SJCRH30 (cell line): ENCODE measurements around the gene NUDT22. TPM values are rescaled to one million over a fixed set of nuclear protein-coding genes. Genes with fewer than 3 reads are reported as not detected.
A peak's percentile ranks its signal among the peaks of the same experiment; 100 is the strongest.
"Not testable (repeated sequence)": the region's sequence is repeated elsewhere in the genome, so short reads cannot be mapped to it uniquely, and the experiment has no call there.

Experiments used
- DNase-seq, 2 experiments: peaks; one replicate each; pipeline ENCODE4 v3.0.0-alpha.2; 2015 to 2020
- H3K27ac ChIP-seq: fragments of 250-450 bp; sonication (Bioruptor Pico); 2 replicates; pipeline ENCODE4 v1.5.1; 2020; ENCODE audit warnings: mild to moderate bottlenecking, moderate library complexity
- H3K27me3 ChIP-seq: fragments of 250-450 bp; sonication (Bioruptor Pico); 2 replicates; pipeline ENCODE4 v1.5.1; 2020; ENCODE audit warnings: mild to moderate bottlenecking, moderate library complexity
- H3K36me3 ChIP-seq: fragments of 250-450 bp; sonication (Bioruptor Pico); 2 replicates; pipeline ENCODE4 v1.5.1; 2020; ENCODE audit warnings: mild to moderate bottlenecking, moderate library complexity
- H3K4me1 ChIP-seq: fragments of 250-450 bp; sonication (Bioruptor Pico); 2 replicates; pipeline ENCODE4 v1.5.1; 2020; ENCODE audit warnings: mild to moderate bottlenecking, moderate library complexity
- H3K4me3 ChIP-seq: fragments of 250-450 bp; sonication (Bioruptor Pico); 2 replicates; pipeline ENCODE4 v1.5.1; 2020; ENCODE audit warnings: mild to moderate bottlenecking, moderate library complexity
- H3K9me3 ChIP-seq: fragments of 250-450 bp; sonication (Bioruptor Pico); replicated peaks from 2 replicates; pipeline ENCODE4 v1.5.1; 2020; ENCODE audit warnings: mild to moderate bottlenecking, moderate library complexity
- total RNA-seq: library from RNA; depleted of rRNA; stranded (reverse); fragments of >200 nt; shearing (Covaris generic); gene quantifications from 2 replicates; pipeline ENCODE4 v1.2.3, GENCODE V29; 2014

Gene NUDT22
- total RNA-seq, 1 experiment from 2014 or later, result 20.7 TPM

- peaks cover 28% of the 10 kb centered on the region for H3K36me3 ChIP-seq
- peak within 1 kb of the TSS; percentile 79 for H3K27ac ChIP-seq
- H3K4me3 ChIP-seq, result peak within 1 kb of the TSS; percentile 86
- H3K27me3 ChIP-seq, result no peaks in the 10 kb centered on the region
- peak; percentile 96 for DNase-seq
- no peaks in the 10 kb centered on the region for H3K9me3 ChIP-seq
- H3K4me1 ChIP-seq, result peaks cover 21% of the 10 kb centered on the region
These were observed 14.6 kb downstream of the NUDT22 start, which contains the start of gene FKBP2 for GRCh38 chr11:64240435-64241240. TSS of gene FKBP2 (plus strand) at chr11:64241095. CDS start at chr11:64242388, 1,293 bp downstream.

GRCh38 chr11:64241241-64241490 lies 15.1 kb downstream of the NUDT22 start:
- H3K9me3 ChIP-seq, result no peaks in the 10 kb centered on the region
- H3K36me3 ChIP-seq, result peaks cover 30% of the 10 kb centered on the region
- peak in 1 of 2 experiments; percentile 99 for DNase-seq
- H3K4me1 ChIP-seq, result peaks cover 21% of the 10 kb centered on the region
- H3K4me3 ChIP-seq, result peak overlapping the region; percentile 86
- peak overlapping the region; percentile 70 for H3K27ac ChIP-seq
- no peaks in the 10 kb centered on the region for H3K27me3 ChIP-seq

DNA sequence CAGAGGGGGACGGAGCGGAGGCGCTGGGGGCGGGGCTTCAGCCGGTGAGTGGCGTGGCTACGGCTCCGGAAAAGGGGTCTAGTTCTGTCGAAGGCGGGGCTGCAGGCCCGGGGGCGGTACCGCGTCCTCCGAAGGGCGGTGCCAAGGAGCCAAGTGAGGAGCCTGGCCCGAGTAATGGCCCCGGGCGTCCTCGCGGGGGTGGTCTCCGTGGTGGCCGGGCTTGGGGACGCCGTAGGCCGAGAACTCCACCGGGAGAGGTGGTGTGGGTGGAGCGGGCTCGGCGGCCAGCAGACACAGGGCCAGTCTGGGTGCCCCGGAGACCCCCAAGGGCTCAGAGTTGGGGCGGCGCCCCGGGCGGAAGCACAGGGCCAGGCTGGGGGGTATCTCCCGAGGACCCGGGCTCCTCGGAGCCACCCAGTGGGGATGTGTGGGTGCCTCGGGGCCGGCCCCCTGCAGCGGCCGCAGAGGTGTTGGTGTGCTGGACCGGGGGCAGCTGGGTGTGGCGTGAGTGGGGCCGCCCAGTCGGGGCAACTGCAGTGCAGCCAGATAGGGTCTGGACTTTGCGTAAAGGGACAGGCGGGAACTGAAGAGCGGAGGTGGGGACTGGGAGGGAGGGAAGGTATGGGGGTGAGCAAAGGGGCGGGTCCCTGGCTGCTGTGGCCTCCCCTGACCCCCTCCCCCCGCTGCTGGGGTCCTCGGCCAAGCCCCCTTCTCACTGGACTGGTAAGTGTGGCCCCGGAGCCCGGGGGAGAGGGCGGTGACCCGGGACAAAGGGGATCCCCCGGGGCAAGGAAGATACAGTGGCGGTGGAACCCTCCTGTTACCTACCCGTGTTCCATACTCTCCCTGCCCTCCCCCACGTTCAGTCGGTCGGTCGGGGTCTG lies 15.7 kb downstream of the NUDT22 start:
- H3K36me3 ChIP-seq, result peaks cover 32% of the 10 kb centered on the region
- peak; percentile 77 to 99 for DNase-seq
- H3K4me3 ChIP-seq, result peak overlapping the region; percentile 86
- no peaks in the 10 kb centered on the region for H3K9me3 ChIP-seq
- H3K4me1 ChIP-seq, result peaks cover 21% of the 10 kb centered on the region
- no peaks in the 10 kb centered on the region for H3K27me3 ChIP-seq
- peak overlapping the region; percentile 79 for H3K27ac ChIP-seq

GRCh38 chr11:64243236-64243854 lies 17.3 kb downstream of the NUDT22 start:
- no peaks in the 10 kb centered on the region for H3K9me3 ChIP-seq
- no peak overlapping the region for H3K27ac ChIP-seq
- no peaks in the 10 kb centered on the region for H3K27me3 ChIP-seq
- peaks cover 23% of the 10 kb centered on the region for H3K4me1 ChIP-seq
- no peak overlapping the region for H3K4me3 ChIP-seq
- peak; percentile 24 to 26 for DNase-seq
- peaks cover 32% of the 10 kb centered on the region for H3K36me3 ChIP-seq

DNA sequence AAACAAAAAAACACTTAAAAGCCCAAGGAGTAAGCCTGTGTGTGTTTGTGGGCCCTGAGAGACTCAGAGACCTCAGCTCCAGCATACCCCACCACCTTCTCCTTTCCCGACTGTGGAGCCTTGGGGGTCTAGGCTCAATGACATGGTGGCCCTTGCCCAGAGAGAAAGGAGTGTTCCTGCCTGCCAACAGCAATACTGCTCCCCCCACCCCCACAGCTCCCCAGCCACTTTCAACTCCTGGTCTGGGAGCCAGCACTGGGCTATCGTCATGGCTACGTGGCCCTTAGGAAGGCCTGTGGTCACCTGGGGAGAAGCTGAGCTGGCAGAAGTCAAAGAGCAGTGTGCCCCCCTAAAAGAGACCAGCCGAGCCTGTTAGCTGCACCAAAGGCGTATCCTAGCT lies 18.0 kb downstream of the NUDT22 start:
- no peaks in the 10 kb centered on the region for H3K27me3 ChIP-seq
- no peak for DNase-seq
- H3K4me1 ChIP-seq, result peaks cover 28% of the 10 kb centered on the region
- no peaks in the 10 kb centered on the region for H3K9me3 ChIP-seq
- peaks cover 32% of the 10 kb centered on the region for H3K36me3 ChIP-seq
- no peak overlapping the region for H3K27ac ChIP-seq
- H3K4me3 ChIP-seq, result no peak overlapping the region

- H3K27ac ChIP-seq, result peak overlapping the region; percentile 97
- peaks cover 33% of the 10 kb centered on the region for H3K4me1 ChIP-seq
- DNase-seq, result no peak
- H3K36me3 ChIP-seq, result peaks cover 32% of the 10 kb centered on the region
- H3K4me3 ChIP-seq, result peak overlapping the region; percentile 97
- no peaks in the 10 kb centered on the region for H3K27me3 ChIP-seq
- H3K9me3 ChIP-seq, result no peaks in the 10 kb centered on the region
These were observed 18.9 kb downstream of the NUDT22 start for GRCh38 chr11:64244966-64245365.

GRCh38 chr11:64245401-64245796 lies 19.3 kb downstream of the NUDT22 start:
- Histone ChIP-seq H3K27ac (peak overlapping the region; percentile 97), H3K4me1 (peaks cover 34% of the 10 kb centered on the region), H3K4me3 (peak overlapping the region; percentile 97), H3K36me3 (peaks cover 32% of the 10 kb centered on the region), H3K9me3 (no peaks in the 10 kb centered on the region), H3K27me3 (no peaks in the 10 kb centered on the region)
- DNase-seq, result peak; percentile 94 to 95

DNA sequence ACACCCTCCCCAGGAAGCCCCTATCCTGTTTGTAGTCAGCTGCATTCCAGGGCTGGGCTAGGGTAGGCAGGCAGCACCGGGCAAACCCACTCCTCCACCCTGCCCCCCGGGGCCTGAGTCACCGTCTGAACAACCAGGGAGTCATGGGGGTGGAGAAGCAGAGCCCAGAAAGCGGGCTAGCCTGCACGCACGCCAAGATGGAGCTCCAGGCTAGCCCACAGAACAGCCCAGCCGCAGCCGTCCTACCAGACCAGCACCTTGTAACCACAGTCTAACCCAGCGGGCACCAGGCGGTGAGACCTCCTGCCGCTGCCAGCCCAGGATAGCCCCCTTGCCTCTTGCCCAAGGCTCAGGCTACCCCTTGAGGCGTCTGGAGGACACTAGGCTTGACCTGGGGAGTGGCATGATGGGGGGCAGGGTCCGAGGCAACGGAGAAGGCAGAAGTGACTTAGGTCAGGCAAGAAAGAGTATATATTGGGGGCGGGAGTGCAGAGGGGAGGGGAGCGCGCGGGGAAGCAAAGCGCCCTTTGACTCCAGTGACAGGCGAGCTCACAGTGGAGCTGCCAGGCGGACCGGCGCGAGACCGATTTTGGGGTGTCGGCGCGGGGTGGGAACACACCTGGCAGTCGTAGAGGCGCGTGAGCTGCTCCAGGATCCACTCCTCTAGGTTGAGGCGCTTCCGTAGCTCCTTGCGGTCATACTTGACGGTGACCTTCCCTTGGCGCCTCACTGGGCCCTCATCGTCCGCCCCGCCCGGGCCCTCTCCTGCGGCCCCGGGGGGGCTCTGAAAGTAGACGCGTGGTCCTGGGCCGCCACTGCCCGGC lies 19.9 kb downstream of the NUDT22 start:
- no peak for DNase-seq
- peaks cover 37% of the 10 kb centered on the region for H3K4me1 ChIP-seq
- H3K27ac ChIP-seq, result peak overlapping the region; percentile 97
- peaks cover 32% of the 10 kb centered on the region for H3K36me3 ChIP-seq
- no peaks in the 10 kb centered on the region for H3K9me3 ChIP-seq
- no peaks in the 10 kb centered on the region for H3K27me3 ChIP-seq
- peak overlapping the region; percentile 97 for H3K4me3 ChIP-seq

GRCh38 chr11:64246621-64246870 lies 20.5 kb downstream of the NUDT22 start:
- peaks cover 37% of the 10 kb centered on the region for H3K4me1 ChIP-seq
- not testable (repeated sequence) for DNase-seq

GRCh38 chr11:64246871-64247728 lies 21.0 kb downstream of the NUDT22 start, which contains the start of gene PPP1R14B:
TSS of gene PPP1R14B (minus strand) at chr11:64246943. CDS start at chr11:64246673, 270 bp downstream.
- H3K4me1 ChIP-seq, result peaks cover 37% of the 10 kb centered on the region
- peak within 1 kb of the TSS; percentile 97 for H3K27ac ChIP-seq
- peak within 1 kb of the TSS; percentile 97 for H3K4me3 ChIP-seq
- no peaks in the 10 kb centered on the region for H3K9me3 ChIP-seq
- H3K36me3 ChIP-seq, result peaks cover 32% of the 10 kb centered on the region
- peak; percentile 92 for DNase-seq
- H3K27me3 ChIP-seq, result no peaks in the 10 kb centered on the region

More at GRCh38 chr11:64246621-64246870, 20.5 kb downstream of the NUDT22 start:
- Histone ChIP-seq H3K4me3 (peak overlapping the region; percentile 97), H3K27ac (peak overlapping the region; percentile 97), H3K36me3 (peaks cover 32% of the 10 kb centered on the region)
- H3K9me3 ChIP-seq, H3K27me3 ChIP-seq: not testable (repeated sequence)

- no peak for DNase-seq
- H3K36me3 ChIP-seq, result peaks cover 27% of the 10 kb centered on the region
- peak overlapping the region; percentile 69 for H3K4me3 ChIP-seq
- peaks cover 33% of the 10 kb centered on the region for H3K4me1 ChIP-seq
- H3K9me3 ChIP-seq, result no peaks in the 10 kb centered on the region
- peak overlapping the region; percentile 72 for H3K27ac ChIP-seq
- no peaks in the 10 kb centered on the region for H3K27me3 ChIP-seq
These were observed 21.9 kb downstream of the NUDT22 start for GRCh38 chr11:64247729-64248531.

DNA sequence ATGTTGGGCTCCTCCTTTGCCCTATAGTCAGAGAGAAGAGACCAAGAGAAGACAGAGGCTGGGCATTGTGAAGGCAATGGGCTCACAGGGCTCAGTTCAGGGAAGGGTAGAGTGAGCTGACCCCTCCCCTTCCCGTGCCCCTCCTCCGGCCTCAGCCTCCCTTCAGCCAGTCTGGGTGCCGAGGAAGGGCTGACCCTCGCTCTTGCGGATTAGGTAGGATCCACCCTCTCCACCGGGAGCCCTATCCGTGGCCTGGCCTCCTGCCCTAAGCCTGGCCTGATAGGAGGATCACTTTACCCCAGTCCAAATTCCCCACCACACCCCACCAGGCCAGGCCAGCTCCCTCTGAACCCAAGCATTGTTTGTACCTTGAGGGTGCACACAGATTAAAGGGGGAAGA lies 22.5 kb downstream of the NUDT22 start:
- Histone ChIP-seq H3K4me1 (peaks cover 28% of the 10 kb centered on the region), H3K27ac (no peak overlapping the region), H3K9me3 (no peaks in the 10 kb centered on the region), H3K4me3 (no peak overlapping the region), H3K27me3 (no peaks in the 10 kb centered on the region), H3K36me3 (peaks cover 20% of the 10 kb centered on the region)
- no peak for DNase-seq

- Histone ChIP-seq H3K9me3 (no peaks in the 10 kb centered on the region), H3K27ac (no peak overlapping the region), H3K4me3 (no peak overlapping the region), H3K4me1 (peaks cover 27% of the 10 kb centered on the region), H3K36me3 (peaks cover 17% of the 10 kb centered on the region), H3K27me3 (no peaks in the 10 kb centered on the region)
- no peak for DNase-seq
These were observed 23.0 kb downstream of the NUDT22 start for GRCh38 chr11:64249038-64249437.
